ENCODE results near the gene LRP10.
"Not testable (repeated sequence)": the region's sequence is repeated elsewhere in the genome, so short reads cannot be mapped to it uniquely, and the experiment has no call there.

Gene LRP10

GRCh38 chr14:22871224-22872032 is at the start of gene LRP10:
LRP10 (plus strand) TSS chr14:22871740; CDS start chr14:22872304, 564 bp downstream.
- DNase-seq: peak; percentile 77

GRCh38 chr14:22822016-22822570 is 49.4 kb upstream of the LRP10 start:
- DNase-seq: no peak

GRCh38 chr14:22822571-22823098 is 48.9 kb upstream of the LRP10 start:
- no peak for DNase-seq

- no peak for DNase-seq
Observed at GRCh38 chr14:22824711-22825359, 46.7 kb upstream of the LRP10 start.

GRCh38 chr14:22829076-22829660 is 42.4 kb upstream of the LRP10 start:
- DNase-seq: not testable (repeated sequence)

GRCh38 chr14:22829661-22830442 is 41.7 kb upstream of the LRP10 start, which contains the start of gene MRPL52:
MRPL52 (plus strand) TSS chr14:22829887; CDS start chr14:22829913, 26 bp downstream.
- peak; percentile 92 for DNase-seq

GRCh38 chr14:22830443-22831010 is 41.0 kb upstream of the LRP10 start:
- no peak for DNase-seq

GRCh38 chr14:22835505-22835904 is 36.0 kb upstream of the LRP10 start:
- DNase-seq: no peak

- peak; percentile 39 for DNase-seq
Observed at GRCh38 chr14:22836301-22837113, 35.0 kb upstream of the LRP10 start, which contains the start of gene MMP14. MMP14 (plus strand) TSS chr14:22836585; CDS start chr14:22836818, 233 bp downstream.

- peak; percentile 24 for DNase-seq
Observed at GRCh38 chr14:22837114-22837749, 34.3 kb upstream of the LRP10 start.

- DNase-seq: no peak
Observed at GRCh38 chr14:22837750-22838538, 33.6 kb upstream of the LRP10 start.

GRCh38 chr14:22838631-22839041 is 32.9 kb upstream of the LRP10 start:
- DNase-seq: no peak

- no peak for DNase-seq
Observed at GRCh38 chr14:22839159-22839779, 32.3 kb upstream of the LRP10 start.

- no peak for DNase-seq
Observed at GRCh38 chr14:22841311-22841710, 30.2 kb upstream of the LRP10 start.

GRCh38 chr14:22841769-22842168 is 29.8 kb upstream of the LRP10 start:
- no peak for DNase-seq

- DNase-seq: no peak
Observed at GRCh38 chr14:22842211-22843122, 29.1 kb upstream of the LRP10 start.

- DNase-seq: no peak
Observed at GRCh38 chr14:22843123-22843925, 28.2 kb upstream of the LRP10 start.

All from NCI-H1105 treated with DMSO at 0.1 percent for 48 hours (cell line).